Measurements from ENCODE around the gene PSMC4.

PSMC4 gene

DNA sequence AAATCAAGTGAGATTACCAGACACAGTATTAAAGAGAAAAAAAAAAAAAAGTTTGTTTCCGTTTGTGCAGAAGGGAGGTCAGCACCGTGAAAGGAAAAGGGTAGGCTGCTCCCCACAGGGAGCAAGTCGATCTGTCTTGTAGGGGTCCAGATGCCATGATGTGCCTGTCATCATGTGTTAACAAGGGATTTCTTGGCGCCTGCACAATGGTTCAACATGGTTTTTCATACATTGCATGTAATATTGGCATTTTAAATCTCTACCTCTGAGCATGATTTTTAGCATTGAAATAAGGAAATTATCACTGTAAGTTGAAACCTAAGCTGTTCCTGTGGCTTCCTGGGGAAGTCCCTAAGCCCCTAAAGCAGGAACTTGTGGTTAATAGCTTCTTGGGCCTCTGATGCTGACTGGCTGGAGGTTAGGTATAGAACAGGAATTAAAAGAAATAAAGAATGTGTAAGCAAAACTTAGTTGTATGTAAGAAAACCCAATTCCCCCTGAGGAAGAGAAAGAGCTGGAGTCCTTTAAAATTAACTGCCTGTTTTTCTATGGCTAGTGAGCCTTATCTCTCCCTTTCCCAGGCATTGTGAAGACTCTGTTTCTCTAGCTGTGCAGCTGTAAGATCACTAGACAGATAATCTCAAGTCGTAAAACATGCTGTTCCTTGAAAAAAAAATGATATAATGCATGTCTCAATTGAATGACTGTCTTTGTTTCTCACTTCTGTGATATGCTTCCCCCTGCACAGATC is 29.2 kb upstream of the PSMC4 start:
- TF ChIP-seq, protein P1, sequence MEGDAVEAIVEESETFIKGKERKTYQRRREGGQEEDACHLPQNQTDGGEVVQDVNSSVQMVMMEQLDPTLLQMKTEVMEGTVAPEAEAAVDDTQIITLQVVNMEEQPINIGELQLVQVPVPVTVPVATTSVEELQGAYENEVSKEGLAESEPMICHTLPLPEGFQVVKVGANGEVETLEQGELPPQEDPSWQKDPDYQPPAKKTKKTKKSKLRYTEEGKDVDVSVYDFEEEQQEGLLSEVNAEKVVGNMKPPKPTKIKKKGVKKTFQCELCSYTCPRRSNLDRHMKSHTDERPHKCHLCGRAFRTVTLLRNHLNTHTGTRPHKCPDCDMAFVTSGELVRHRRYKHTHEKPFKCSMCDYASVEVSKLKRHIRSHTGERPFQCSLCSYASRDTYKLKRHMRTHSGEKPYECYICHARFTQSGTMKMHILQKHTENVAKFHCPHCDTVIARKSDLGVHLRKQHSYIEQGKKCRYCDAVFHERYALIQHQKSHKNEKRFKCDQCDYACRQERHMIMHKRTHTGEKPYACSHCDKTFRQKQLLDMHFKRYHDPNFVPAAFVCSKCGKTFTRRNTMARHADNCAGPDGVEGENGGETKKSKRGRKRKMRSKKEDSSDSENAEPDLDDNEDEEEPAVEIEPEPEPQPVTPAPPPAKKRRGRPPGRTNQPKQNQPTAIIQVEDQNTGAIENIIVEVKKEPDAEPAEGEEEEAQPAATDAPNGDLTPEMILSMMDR (IDR thresholded peaks at IDR 0.05; ENCODE audit: control insufficient read depth, insufficient read depth, low read depth, low read length, missing control alignments) = no peak
- DNase-seq (ENCODE audit: low read depth) = no peak
- H3K4me3 ChIP-seq (ENCODE audit: control insufficient read depth, low read depth, low read length) = no peak overlapping the region

DNA sequence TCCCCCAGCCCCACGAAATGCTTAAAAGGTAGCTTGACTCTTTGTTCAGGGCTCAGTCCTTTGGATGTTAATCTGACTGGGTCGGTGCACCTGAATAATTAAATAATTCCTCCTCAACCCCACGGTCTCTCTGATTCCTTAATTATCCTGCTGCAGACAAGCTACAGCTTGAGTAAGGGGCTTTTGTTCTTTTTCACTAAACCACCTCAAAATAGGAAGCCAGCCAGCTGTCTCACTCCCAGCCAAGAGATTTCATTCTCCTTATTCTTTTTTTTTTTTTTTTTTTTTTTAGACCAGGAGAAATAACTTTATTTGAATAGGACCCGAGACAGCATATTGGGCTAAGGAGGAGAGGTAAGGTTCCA is 28.6 kb upstream of the PSMC4 start:
- TF ChIP-seq, protein P1 (IDR thresholded peaks at IDR 0.05; ENCODE audit: control insufficient read depth, insufficient read depth, low read depth, low read length, missing control alignments) = no peak
- no peak for DNase-seq (ENCODE audit: low read depth)
- no peak overlapping the region for H3K4me3 ChIP-seq (ENCODE audit: control insufficient read depth, low read depth, low read length)

DNA sequence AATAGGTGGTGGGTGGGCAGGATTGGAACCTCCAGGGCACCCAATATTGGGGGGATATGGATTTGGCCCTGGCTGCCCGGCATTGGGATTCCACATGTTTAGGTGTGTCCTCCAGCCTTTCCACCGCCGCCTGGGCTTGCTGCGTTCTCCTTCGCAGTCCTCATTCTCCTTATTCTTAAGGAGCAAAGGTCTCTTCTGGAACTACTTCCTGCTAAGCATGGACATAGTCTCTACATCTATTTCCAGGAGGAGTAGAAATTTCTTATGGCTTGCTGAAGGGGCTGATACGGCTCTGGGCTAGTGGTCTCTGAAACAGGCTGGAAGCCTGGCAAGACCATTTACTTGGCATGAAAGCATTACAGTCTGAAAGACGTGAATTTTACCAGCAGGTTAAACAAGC is 27.4 kb upstream of the PSMC4 start:
- TF ChIP-seq, protein P1 (IDR thresholded peaks at IDR 0.05; ENCODE audit: control insufficient read depth, insufficient read depth, low read depth, low read length, missing control alignments) = no peak
- no peak for DNase-seq (ENCODE audit: low read depth)
- no peak overlapping the region for H3K4me3 ChIP-seq (ENCODE audit: control insufficient read depth, low read depth, low read length)

DNA sequence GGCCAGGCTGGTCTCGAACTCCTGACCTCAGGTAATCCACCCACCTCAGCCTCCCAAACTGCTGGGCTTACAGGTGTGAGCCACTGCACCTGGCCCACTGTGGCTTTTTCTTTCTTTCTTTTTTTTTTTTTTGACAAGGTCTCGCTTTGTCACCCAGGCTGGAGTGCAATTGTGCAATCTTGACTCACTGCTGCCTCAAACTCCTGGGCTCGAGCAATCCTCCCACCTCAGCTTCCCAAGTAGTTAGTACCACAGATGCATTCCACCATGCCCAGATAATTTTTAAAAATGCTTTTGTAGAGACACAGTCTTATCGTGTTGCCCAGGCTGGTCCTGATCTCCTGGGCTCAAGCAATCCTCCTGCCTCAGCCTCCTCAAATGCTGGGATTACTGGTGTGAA is 24.4 kb upstream of the PSMC4 start:
- no peak for DNase-seq (ENCODE audit: low read depth)
- TF ChIP-seq, protein P1 (IDR thresholded peaks at IDR 0.05; ENCODE audit: control insufficient read depth, insufficient read depth, low read depth, low read length, missing control alignments) = no peak
- no peak overlapping the region for H3K4me3 ChIP-seq (ENCODE audit: control insufficient read depth, low read depth, low read length)

DNA sequence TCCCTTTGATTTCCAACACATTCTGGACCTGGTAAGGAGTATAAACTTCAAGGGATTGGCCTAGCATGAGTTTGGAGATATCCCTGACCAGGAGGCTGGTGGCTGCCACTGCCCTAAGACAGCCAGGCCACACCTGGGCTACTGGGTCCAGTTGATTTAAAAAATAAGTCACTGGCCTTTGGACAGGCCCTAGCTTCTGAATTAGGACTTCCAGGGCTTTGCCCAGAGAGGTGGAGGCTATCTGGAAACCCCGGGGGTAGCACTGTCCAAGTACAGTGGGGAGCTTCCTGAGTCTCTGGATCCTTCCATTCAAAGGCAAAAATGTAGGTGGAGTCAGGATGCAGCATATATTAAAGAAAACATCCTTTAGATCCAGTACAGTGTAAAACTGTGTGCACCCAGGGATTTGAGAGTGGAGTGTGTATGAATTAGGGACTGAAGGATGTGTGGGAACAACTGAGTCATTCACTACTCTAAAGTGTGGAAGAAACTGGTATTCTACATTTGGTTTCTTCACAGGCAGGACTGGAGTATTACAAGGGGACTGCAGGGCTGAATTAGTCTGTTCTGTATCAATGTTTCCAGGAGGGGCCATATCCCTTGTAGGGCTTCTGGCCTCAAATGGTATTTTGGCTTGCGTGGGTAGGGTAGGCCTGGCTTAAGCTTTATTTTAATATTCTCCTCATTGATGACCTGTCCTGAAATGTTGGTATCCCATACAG is 21.8 kb upstream of the PSMC4 start:
- H3K4me3 ChIP-seq (ENCODE audit: control insufficient read depth, low read depth, low read length) = no peak overlapping the region
- DNase-seq (ENCODE audit: low read depth) = no peak
- TF ChIP-seq, protein P1 (IDR thresholded peaks at IDR 0.05; ENCODE audit: control insufficient read depth, insufficient read depth, low read depth, low read length, missing control alignments) = no peak

DNA sequence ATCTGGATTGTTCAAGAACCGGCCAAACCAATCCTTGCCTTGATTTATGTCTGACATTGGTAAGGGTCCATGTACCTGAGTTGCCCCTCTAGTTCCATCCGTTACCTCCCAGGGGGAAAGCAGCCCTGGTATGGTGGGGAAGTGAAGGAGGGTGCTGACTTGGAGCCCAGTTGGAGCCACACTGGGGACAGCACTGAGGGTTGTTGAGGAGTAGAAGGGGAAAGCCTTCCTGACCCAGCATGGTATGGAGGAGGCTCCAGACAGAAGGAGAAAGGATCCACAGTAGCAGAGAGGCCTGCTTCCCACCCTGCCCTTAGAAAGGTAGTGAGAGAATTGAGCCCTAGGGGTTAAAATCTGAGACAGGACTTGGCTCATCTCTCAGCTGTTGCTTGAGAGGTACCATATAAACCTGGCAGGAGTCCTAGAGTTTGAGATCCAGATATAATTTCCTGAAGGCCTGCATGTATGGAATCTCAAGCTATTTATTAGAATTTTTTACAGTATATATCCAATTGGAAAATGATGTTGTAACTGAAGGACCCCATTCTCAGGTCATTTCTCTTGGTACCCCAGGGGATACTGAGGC is 19.8 kb upstream of the PSMC4 start:
- no peak for DNase-seq (ENCODE audit: low read depth)
- no peak overlapping the region for H3K4me3 ChIP-seq (ENCODE audit: control insufficient read depth, low read depth, low read length)

More for the DNA sequence above, 19.8 kb upstream of the PSMC4 start:
- TF ChIP-seq, protein P1 (IDR thresholded peaks at IDR 0.05; ENCODE audit: control insufficient read depth, insufficient read depth, low read depth, low read length, missing control alignments) = no peak
